ENCODE results near the gene ZIC1. TPM values are rescaled to one million over a fixed set of nuclear protein-coding genes. Genes with fewer than 3 reads are reported as not detected.

ZIC1 gene
- total RNA-seq, 1 donor from 2014 or later: 0.06 TPM

GRCh38 chr3:147410116-147410525, 956 bp downstream of the ZIC1 start:
- DNase-seq (ENCODE audit: low spot score): no peak

GRCh38 chr3:147410526-147411237, 1.5 kb downstream of the ZIC1 start:
- DNase-seq (ENCODE audit: low spot score): no peak

DNA sequence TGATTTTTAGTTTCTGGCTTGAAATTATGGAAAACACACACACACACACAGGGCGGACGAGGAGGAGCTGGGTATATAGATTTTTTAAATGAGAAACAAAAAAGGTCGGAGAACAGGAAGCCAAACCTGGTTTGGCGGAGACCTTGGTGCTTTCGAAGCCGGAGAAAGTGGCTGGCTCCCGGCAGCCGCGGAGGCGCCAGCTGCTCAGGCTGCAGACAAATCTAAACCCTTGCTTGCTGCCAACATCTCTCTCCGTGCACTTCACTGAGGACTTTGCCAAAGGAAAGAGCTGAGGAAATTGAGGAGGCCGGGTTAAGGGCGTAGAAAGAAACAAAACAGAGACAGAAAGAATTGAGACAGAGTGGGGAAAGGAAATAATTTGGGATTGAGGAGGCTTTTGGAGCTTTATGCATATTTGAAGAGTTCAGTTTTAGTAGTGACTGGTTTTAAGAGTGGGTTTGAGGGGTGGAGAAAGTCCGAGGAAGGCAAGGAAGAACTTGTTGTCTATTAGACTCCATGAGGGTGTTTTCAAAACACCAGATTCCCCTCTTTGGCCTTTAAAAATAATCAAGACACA, 2.2 kb downstream of the ZIC1 start:
- DNase-seq (ENCODE audit: low spot score): no peak

DNA sequence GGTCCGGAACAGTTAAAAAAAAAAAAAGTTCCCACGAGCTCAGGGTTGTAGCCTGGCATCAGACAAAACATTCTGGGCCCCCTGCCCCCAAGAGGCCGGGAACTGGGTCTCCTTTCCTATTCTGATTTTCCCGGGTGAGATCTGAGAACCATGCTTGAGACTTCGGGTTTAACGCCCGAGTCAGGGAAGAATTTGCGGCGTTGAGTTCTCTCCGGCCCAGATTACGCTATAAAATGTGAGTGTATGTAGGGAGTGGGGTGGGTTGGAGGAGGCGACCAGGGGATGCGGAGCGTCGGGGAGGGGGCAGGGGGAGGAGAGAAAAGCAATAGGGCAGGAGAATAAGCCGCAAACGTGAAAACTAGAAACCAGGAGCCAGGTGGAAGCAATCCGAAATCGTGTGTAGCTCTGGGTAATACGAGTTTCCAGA, 2.7 kb downstream of the ZIC1 start:
- no peak for DNase-seq (ENCODE audit: low spot score)

- DNase-seq (ENCODE audit: low spot score): no peak
Measured at GRCh38 chr3:147412261-147412916, 3.2 kb downstream of the ZIC1 start.

DNA sequence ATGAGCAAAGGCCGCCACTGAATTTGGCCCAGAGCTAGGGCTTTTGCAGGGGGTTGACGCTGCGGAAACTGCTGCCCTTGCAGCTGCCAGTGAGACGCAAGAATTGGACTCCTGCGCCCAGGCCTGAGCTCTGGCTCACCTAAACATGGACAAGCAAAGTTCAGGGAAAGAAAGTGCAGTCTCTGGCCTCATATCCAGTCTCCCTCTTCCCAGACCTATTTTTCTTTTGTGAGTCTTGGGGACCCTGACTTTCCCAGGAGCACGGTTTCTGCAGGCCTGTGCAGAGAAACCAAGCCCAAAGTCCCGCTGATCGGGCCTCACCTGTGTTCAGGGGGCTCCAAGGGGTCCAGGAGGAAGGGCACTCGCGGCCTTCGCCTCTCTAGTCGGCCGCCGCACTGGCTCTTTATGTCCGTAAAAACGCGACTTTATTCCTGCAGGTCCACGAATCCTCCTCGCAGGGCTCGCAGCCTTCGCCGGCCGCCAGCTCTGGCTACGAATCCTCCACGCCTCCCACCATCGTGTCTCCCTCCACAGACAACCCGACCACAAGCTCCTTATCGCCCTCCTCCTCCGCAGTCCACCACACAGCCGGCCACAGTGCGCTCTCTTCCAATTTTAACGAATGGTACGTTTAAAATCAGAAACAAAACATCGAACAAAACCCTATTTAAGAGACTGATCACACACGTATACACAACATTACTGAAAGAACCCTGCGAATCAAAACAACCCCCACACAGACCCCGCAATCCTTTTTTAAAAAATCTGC, 3.9 kb downstream of the ZIC1 start:
- no peak for DNase-seq (ENCODE audit: low spot score)

DNA sequence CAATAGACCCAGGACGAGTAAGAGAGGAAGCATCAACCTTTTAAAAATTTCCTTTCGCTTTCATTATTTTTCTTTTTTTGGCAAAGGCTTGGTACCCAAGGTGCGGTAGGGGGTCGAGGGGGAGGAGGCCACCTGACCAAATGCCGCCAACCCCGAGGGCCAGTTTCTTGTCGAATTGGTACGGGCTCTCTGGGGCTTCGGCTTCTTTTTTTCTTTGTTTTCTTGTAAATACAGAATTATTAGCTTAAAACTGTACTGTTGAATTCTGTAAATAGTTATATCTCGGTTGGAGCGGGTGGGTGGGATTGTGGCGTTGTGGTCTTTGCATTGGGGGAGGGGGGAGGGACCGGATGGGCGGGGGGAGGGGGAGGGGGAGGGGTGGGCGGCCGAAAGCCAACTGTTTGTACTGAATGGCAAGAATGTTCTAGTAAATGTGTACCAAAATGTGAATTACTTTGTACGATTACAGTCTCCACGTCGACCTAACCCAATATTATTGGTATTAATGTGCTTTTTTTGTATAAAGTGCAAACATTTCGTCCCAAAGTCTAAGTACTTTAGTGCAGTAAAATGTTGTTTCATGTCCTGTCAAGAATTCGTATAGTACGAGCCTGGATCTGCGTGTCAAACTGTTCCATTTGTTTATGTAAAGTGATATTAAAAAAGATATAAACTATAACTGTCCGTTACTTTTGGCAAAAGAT, 4.7 kb downstream of the ZIC1 start:
- DNase-seq (ENCODE audit: low spot score): no peak

DNA sequence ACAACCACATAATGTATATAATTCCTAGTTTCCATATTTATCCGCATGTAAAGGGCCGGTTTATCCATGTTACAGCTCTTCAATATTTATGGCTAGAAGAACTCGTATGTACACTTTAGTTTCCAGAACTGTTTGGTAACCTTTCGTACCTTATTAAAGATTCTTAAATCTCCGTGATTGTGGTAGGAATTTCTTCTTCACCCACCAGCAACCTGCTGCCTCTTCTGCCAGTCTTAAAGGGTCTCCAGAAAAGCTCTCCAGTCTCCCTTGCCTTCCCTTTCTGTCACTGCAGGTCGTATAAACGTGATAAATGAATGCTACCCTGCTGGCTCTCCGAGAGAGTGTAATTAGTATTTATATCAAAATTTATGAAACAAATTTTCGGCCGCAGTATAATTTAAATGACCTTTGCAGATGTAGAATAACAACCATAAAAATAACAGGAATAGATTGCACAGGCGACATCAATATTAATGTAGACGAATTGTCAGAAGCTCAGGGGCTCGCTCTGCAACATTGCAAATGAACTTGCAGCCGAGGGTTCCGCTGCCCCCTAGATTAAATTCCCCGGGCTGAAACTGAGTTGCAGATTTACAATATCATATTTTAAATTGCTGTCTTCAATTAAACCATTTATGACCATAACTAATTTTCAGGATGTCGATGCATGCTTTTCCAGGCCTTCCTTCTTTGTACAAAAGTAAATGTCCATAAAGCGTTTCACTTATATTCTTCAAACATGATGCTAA, 5.4 kb downstream of the ZIC1 start:
- DNase-seq (ENCODE audit: low spot score): no peak

- DNase-seq (ENCODE audit: low spot score): no peak
Measured at GRCh38 chr3:147415286-147415685, 6.1 kb downstream of the ZIC1 start.

DNA sequence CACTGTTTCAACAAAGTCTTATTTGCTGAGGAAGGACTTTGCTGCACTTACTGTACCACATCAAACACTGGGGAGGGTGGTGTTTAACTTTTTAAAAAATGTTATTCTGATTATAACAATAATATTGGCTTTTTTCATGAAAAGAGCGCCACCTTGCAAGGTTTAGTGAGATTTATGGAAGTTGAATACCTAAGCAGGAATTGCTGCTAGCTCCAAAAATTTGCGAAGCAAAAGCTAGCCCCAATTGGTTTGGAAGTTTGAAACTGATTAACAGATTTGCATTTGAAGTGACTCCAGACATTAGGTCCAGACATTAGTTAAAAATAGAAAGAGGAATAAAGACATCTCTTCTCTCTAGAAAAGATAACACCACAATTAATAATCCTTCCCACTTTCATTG, 6.7 kb downstream of the ZIC1 start:
- no peak for DNase-seq (ENCODE audit: low spot score)

DNA sequence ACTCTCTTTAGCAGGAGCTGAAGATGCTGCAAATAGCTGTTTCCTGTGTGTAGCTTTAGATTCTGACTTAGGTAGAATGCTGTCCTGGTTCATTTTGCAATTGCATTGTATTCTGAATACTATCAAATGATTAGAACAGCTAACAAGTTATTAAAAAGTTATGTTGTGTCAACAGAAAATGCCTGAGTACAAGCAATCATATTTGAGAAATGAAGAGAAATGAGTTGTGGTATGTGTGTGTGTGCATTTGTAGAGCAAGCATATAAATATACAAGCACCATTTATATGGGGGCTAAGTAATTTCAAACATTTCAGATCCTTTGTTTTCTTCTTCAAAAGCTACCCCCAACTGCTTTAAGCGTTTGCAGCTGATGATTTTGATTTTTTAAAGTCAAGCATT, 7.8 kb downstream of the ZIC1 start:
- no peak for DNase-seq (ENCODE audit: low spot score)

- no peak for DNase-seq (ENCODE audit: low spot score)
Measured at GRCh38 chr3:147417551-147418295, 8.6 kb downstream of the ZIC1 start.

DNA sequence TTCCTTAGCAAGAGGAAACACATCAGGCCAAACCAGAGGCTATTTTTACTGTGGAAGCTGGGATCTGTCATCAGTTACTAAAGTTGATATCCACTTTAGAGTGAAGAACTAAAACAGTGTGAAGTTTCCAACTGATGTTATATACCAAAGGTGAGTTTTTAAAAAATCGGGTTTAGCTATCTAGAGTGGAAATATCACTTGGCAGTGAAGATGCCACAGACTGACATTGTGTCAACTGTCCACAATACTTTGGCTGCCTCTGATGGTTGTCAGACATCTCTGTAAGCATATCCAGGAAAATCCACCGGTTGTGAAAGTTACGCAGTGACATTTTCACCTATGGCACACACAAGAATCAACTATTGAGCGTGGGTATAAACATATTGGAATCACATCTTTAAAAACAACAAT, 9.2 kb downstream of the ZIC1 start:
- DNase-seq (ENCODE audit: low spot score): no peak

- no peak for DNase-seq (ENCODE audit: low spot score)
Measured at GRCh38 chr3:147418808-147419701, 9.9 kb downstream of the ZIC1 start.

DNA sequence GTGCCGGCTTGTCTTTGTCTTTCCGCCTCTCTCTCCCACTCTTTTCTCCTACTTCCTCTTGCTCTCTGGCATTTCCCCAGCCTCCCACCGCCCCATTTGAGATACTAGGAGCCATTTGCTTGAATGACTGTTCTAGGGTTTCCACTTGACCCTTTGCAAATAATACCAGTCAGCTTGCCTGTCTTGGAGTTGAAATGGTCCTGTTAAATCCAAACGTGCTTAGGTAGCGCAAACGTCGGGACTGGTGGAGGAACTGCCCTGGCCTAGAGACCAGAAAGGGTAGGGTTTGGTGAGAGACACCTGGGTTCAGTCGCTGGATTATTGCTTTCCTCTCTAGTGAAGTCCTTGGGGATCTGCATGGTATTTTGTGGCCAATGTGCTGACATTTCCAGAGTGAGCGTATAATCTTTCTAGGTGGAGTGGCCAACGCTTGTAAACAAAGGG, 10.6 kb downstream of the ZIC1 start:
- no peak for DNase-seq (ENCODE audit: low spot score)

- no peak for DNase-seq (ENCODE audit: low spot score)
Measured at GRCh38 chr3:147420353-147421183, 11.4 kb downstream of the ZIC1 start.

DNA sequence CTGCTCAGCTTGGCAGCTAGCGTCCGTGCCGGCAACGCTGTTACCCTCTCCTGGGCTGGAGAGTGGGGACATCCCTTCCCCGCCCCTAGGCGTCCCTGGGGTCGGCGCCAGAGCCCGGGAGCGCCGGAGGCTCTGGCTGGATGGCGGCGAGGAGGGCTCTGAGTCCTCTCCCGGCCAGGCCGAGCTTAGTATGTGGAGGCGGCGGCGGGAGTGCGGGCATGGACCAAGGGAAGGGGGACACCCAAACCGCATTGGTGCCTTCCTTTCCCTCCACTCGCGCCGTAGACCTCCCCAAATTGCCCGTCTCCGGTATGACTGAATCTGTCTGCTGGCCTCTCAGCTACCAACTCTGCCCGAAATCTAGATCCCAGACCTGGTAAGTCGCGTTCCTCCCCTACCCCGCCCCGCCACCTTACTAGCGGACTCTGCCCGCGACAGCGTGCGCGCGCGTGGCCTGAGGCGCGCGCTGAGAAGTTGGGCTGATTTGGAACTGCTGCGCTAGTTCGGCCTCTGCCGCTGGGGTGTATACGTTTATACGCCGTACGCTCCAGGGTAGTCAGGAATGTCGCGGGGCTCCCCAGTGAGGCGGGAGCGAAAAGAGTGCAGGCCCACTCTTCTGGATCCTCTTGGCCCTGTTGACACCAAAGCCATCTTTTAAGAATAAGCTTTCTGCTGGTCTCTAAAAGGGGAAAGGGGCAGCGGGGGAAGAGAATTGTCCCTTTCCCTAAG, 12.2 kb downstream of the ZIC1 start:
- DNase-seq (ENCODE audit: low spot score): no peak

DNA sequence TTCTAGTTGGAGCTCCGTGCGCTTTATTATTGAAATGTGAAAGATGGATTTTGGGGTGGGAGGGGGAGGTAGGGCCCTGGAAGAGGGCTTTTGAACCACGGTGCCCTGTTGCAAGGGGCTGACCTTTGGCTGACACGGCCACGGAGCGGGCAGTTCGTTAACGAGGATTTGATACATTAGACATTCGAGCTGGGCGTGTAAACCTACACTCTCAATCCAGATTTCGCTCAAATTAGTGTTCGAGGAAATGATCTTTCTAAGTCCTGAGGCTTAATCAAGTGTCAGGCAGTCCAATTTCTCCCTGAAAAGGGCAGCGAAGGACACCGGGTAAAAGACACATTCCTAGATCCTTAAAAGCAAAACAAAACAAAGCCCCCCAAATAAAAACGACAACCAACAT, 13.0 kb downstream of the ZIC1 start:
- no peak for DNase-seq (ENCODE audit: low spot score)

Measured in mucosa of gallbladder (tissue), 1 donor.